ENCODE measurements around the gene NRAP.

The NRAP gene

GRCh38 chr10:113631684-113632367 lies 32.0 kb downstream of the NRAP start:
- no peak for FAIRE-seq

- FAIRE-seq = no peak
These were observed 32.8 kb downstream of the NRAP start for GRCh38 chr10:113630929-113631533.

GRCh38 chr10:113628607-113629153 lies 35.2 kb downstream of the NRAP start:
- no peak for FAIRE-seq

- no peak for FAIRE-seq
These were observed 36.0 kb downstream of the NRAP start for GRCh38 chr10:113627836-113628235.

- FAIRE-seq = no peak
These were observed 37.0 kb downstream of the NRAP start for GRCh38 chr10:113626809-113627355.

GRCh38 chr10:113625461-113626186 lies 38.2 kb downstream of the NRAP start:
- no peak for FAIRE-seq

GRCh38 chr10:113622831-113623230 lies 41.0 kb downstream of the NRAP start:
- no peak for FAIRE-seq

GRCh38 chr10:113621799-113622198 lies 42.0 kb downstream of the NRAP start:
- FAIRE-seq = no peak

- no peak for FAIRE-seq
These were observed 42.9 kb downstream of the NRAP start for GRCh38 chr10:113620936-113621335.

- FAIRE-seq = no peak
These were observed 43.3 kb downstream of the NRAP start for GRCh38 chr10:113620511-113620910.

GRCh38 chr10:113619401-113619800 lies 44.4 kb downstream of the NRAP start:
- FAIRE-seq = no peak

GRCh38 chr10:113618338-113618737 lies 45.5 kb downstream of the NRAP start:
- FAIRE-seq = no peak

- FAIRE-seq = no peak
These were observed 46.8 kb downstream of the NRAP start for GRCh38 chr10:113617086-113617485.

- FAIRE-seq = peak; percentile 28
These were observed 47.4 kb downstream of the NRAP start for GRCh38 chr10:113616244-113617074.

- FAIRE-seq = no peak
These were observed 49.7 kb downstream of the NRAP start for GRCh38 chr10:113613977-113614690.

- FAIRE-seq = no peak
These were observed 50.4 kb downstream of the NRAP start for GRCh38 chr10:113613427-113613826.

GRCh38 chr10:113612154-113612553 lies 51.7 kb downstream of the NRAP start:
- no peak for FAIRE-seq

- no peak for FAIRE-seq
These were observed 52.9 kb downstream of the NRAP start for GRCh38 chr10:113610631-113611601.

- no peak for FAIRE-seq
These were observed 54.1 kb downstream of the NRAP start for GRCh38 chr10:113609704-113610108.

GRCh38 chr10:113605268-113605978 lies 58.4 kb downstream of the NRAP start:
- no peak for FAIRE-seq
